Measurements from ENCODE around the gene ALDH3A2.

GRCh38 chr17:19702217-19702641 is 53.7 kb downstream of the ALDH3A2 start:
- TF ChIP-seq CTCF (IDR thresholded peaks at IDR 0.05) (no peak), POLR2AphosphoS5 (IDR thresholded peaks at IDR 0.05; ENCODE audit: low read depth, low read length) (no peak), TCF7L2 (IDR thresholded peaks at IDR 0.05; ENCODE audit: low read depth, low read length) (no peak)
